CD4-positive, alpha-beta T cell (primary cell): ENCODE results near the gene TUBB4B. TPM values are rescaled to one million over a fixed set of nuclear protein-coding genes. Genes with fewer than 3 reads are reported as not detected.
A peak's percentile ranks its signal among the peaks of the same experiment; 100 is the strongest.

Experiments used
- ATAC-seq: fragments of 200-7000 bp; cut with Tn5 transposase; one replicate; pipeline ENCODE4 v1.10.0; 2022; ENCODE audit warnings: mild to moderate bottlenecking; ENCODE audit not compliant: poor library complexity
- CTCF ChIA-PET: fragments of 350-600 bp; sonication (Branson Sonifier 250); formaldehyde crosslinking; loops from one replicate; lab custom pipeline; 2021; ENCODE audit warnings: antibody characterized with exemption, inconsistent platforms; lab: Charles Lee
- POLR2A ChIA-PET: fragments of 350-600 bp; sonication (Branson Sonifier 250); formaldehyde crosslinking; loops from one replicate; lab custom pipeline; 2021; ENCODE audit warnings: antibody characterized with exemption, inconsistent platforms; lab: Charles Lee
- DNase-seq, 14 experiments: peaks; one replicate each; pipeline ENCODE4 v3.0.0-alpha.2; 2013 to 2020; ENCODE audit warnings: mixed read lengths in 2 of 14
- H3K27ac ChIP-seq, 2 donors: one replicate each; pipeline versions ENCODE4 v1.5.1 to v1.7.0; 2013; ENCODE audit warnings: low read length in 2 of 2, low read depth in 1 of 2, mild to moderate bottlenecking in 1 of 2
- H3K27me3 ChIP-seq, 2 experiments: 1 replicate in 1 of 2; 2 replicates in 1 of 2; pipeline versions ENCODE4 v1.6.1 to v1.7.0; 2013; ENCODE audit warnings: low read length in 2 of 2, control low read depth in 1 of 2, mild to moderate bottlenecking in 1 of 2, moderate library complexity in 1 of 2; ENCODE audit not compliant: insufficient read depth in 2 of 2, control insufficient read depth in 1 of 2
- H3K36me3 ChIP-seq: one replicate; pipeline ENCODE4 v1.6.1; 2013; ENCODE audit warnings: low read length, control low read depth; ENCODE audit not compliant: insufficient read depth
- H3K4me1 ChIP-seq: one replicate; pipeline ENCODE4 v1.6.1; 2013; ENCODE audit warnings: low read length, control low read depth; ENCODE audit not compliant: insufficient read depth
- H3K4me3 ChIP-seq: one replicate; pipeline ENCODE4 v1.5.1; 2013; ENCODE audit warnings: mild to moderate bottlenecking, low read length, moderate library complexity
- H3K9me3 ChIP-seq, 2 experiments: 1 replicate in 1 of 2; 2 replicates in 1 of 2; pipeline versions ENCODE4 v1.6.1 to v1.7.0; 2013; ENCODE audit warnings: low read length in 2 of 2, mild to moderate bottlenecking in 2 of 2, control low read depth in 1 of 2, moderate library complexity in 1 of 2; ENCODE audit not compliant: control insufficient read depth in 1 of 2, insufficient read depth in 1 of 2
- H3K27ac Mint-ChIP-seq: one replicate; pipeline ENCODE4 v1.8.0; 2020; ENCODE audit warnings: mixed read lengths
- H3K27me3 Mint-ChIP-seq: one replicate; pipeline ENCODE4 v1.8.0; 2021; ENCODE audit warnings: mixed read lengths
- H3K36me3 Mint-ChIP-seq: one replicate; pipeline ENCODE4 v1.8.0; 2021; ENCODE audit warnings: low read depth, mixed read lengths
- H3K4me1 Mint-ChIP-seq: one replicate; pipeline ENCODE4 v1.8.0; 2021; ENCODE audit warnings: low read depth, mixed read lengths
- H3K4me3 Mint-ChIP-seq: one replicate; pipeline ENCODE4 v1.8.0; 2020; ENCODE audit warnings: mild to moderate bottlenecking, mixed read lengths
- H3K9me3 Mint-ChIP-seq: one replicate; pipeline ENCODE4 v1.8.0; 2020; ENCODE audit warnings: mixed read lengths
- intact Hi-C, 2 experiments: fragments of 100-400 bp; cut with DNase I in 1 of 2; cut with micrococcal nuclease in 1 of 2; formaldehyde crosslinking; loops; one replicate each; pipeline versions ENCODE4 v1.15.1 to v1.9.0; 2023 to 2025; cut with DNase I, micrococcal nuclease
- total RNA-seq, 174 experiments: library from RNA in 2 of 174; stranded (reverse) in 2 of 174; gene quantifications; one replicate each; pipeline ENCODE4 v1.2.3 and lab custom pipeline; 2021 to 2026
- TF ChIP-seq, protein P1 (sequence below): fragments of 200-600 bp; IDR thresholded peaks from one replicate; pipeline ENCODE4 v1.8.0; 2022; ENCODE audit warnings: antibody characterized with exemption, mild to moderate bottlenecking

The TUBB4B gene
- total RNA-seq, 2 experiments from 2014 or later: 93.8 to 98.2 TPM

DNA sequence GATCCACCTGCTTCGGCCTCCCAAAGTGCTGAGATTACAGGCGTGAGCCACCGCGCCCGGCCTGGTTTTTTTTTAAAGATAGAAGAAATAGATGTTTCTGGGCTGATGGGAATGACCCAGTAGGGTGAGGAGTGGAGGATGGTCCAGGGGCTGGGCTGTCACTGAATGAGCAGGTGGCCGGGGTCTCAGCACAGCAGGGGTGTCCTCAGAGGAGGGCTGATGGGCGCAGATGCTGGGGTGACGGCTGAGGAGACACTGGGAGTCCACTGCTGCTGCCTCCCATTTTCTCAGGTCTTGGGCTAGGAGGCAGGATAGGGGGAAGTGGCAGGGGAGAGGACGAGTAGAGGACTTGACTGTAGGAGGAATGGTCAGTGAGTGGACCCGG lies 34.1 kb downstream of the TUBB4B start:
- Mint-ChIP-seq H3K4me3 (no peak overlapping the region), H3K9me3 (no peaks in the 10 kb centered on the region), H3K27me3 (peaks cover 7% of the 10 kb centered on the region), H3K27ac (no peak overlapping the region), H3K36me3 (peaks cover 6% of the 10 kb centered on the region), H3K4me1 (peaks cover 23% of the 10 kb centered on the region)
- TF ChIP-seq, protein P1, sequence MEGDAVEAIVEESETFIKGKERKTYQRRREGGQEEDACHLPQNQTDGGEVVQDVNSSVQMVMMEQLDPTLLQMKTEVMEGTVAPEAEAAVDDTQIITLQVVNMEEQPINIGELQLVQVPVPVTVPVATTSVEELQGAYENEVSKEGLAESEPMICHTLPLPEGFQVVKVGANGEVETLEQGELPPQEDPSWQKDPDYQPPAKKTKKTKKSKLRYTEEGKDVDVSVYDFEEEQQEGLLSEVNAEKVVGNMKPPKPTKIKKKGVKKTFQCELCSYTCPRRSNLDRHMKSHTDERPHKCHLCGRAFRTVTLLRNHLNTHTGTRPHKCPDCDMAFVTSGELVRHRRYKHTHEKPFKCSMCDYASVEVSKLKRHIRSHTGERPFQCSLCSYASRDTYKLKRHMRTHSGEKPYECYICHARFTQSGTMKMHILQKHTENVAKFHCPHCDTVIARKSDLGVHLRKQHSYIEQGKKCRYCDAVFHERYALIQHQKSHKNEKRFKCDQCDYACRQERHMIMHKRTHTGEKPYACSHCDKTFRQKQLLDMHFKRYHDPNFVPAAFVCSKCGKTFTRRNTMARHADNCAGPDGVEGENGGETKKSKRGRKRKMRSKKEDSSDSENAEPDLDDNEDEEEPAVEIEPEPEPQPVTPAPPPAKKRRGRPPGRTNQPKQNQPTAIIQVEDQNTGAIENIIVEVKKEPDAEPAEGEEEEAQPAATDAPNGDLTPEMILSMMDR: no peak
- ATAC-seq: no peak
- DNase-seq: peak in 1 of 14 experiments; percentile 31
- intact Hi-C loops: no loop called here
- peaks cover 15% of the 10 kb centered on the region for H3K36me3 ChIP-seq
- ChIA-PET CTCF (no interaction called here), POLR2A (no interaction called here)
- H3K27ac ChIP-seq: no peak overlapping the region
- H3K9me3 ChIP-seq: no peaks in the 10 kb centered on the region
- peaks cover 7 to 9% of the 10 kb centered on the region in 2 experiments for H3K27me3 ChIP-seq
- H3K4me1 ChIP-seq: peaks cover 41% of the 10 kb centered on the region
- no peak overlapping the region for H3K4me3 ChIP-seq

DNA sequence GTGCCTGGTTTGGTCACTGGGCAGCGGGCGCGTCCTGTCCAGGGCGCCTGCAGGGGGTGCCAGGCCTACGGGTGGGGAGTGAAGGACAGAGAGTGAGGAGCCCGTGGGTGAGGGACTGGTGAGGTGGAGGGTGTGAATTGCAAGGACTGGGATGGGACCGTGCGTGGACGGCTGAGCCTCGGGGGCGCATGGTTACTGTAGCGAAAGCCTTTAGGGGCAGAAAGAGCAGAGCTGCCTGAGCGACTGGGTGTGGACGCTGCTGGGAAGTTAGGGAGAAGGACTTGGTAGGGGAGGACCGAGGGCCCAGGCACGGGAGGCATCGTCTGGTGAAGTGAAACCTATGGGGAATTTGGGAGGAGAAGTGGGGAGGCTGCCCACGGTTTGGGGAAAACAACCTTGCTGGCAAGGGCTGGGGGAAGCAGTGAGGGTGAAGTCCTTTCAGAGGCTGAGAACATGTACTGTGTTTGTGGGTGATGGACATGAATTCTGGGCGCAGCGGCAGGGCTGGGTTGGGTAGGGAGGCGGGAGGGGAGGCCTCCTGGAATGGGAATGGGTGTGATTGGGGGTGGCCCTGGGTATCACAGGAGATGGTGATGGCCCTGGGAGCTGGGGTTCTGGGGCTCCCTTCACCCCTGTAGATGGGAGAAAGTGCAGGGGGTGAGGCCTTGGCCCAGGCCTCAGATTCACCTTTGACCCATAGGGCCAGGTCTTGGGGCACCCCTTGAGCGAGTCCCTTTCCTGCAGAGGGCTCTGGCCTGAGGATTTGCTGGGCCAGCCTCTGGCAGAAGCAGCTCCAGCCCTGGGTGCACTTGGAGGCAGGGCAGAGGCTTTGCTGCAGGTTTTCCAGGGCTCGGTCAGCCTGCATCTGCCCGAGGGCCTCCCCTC lies 34.7 kb downstream of the TUBB4B start:
- ATAC-seq: no peak

DNA sequence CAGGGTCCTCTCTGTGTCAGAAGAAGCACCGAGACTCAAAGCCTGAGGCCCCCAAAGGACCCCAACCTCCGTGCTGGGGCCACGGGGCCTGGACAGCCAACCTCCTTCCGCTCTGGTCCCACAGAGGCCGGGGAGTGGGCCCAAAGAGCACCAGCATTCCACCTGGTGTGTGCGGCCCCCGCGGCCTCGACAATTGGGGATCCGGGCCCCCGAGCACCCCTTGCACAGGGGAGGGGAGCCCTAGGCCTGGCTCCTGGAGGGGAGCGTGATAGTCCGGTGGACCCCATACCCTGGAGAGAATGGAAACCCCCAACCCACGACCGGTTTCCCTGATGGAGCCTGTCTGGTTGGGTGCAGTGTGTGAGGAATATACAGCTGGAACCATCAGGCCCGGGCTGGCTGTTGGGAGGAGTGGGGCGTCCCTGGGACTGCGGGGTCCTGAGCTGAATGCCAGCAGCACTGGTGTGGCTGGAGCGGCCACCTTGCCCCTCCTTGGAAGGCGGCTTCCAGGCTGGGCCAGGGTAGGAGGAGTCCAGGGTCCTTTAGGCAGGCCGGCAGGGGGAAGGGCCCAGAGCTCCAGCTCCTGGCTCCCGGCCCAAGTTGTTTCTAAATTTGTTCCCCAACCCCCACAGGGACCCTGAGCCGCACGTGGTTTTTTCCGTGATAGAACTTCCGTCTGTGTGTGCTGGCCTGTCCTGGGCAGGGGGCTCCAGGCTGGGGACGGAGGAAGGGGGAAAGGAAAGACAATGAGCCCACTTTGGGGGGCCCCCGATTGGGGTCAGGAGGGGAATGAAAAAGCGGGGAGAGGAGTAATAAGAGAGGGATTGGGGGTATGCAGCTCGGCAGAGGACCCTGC lies 35.6 kb downstream of the TUBB4B start:
- DNase-seq: peak in 1 of 14 experiments; percentile 19
- Mint-ChIP-seq H3K4me3 (peak overlapping the region; percentile 62), H3K4me1 (peaks cover 15% of the 10 kb centered on the region), H3K36me3 (no peaks in the 10 kb centered on the region), H3K27ac (no peak overlapping the region), H3K9me3 (no peaks in the 10 kb centered on the region), H3K27me3 (peaks cover 7% of the 10 kb centered on the region)
- TF ChIP-seq, protein P1: no peak
- ChIA-PET CTCF (no interaction called here), POLR2A (interaction anchor here (0.7 to 2.0 kb wide), 2 partner anchors 25 to 27 kb away, joined by 3 to 6 read pairs; partner anchors contain the start of gene NRARP)
- Histone ChIP-seq H3K9me3 (no peaks in the 10 kb centered on the region), H3K36me3 (peaks cover 15% of the 10 kb centered on the region), H3K4me1 (peaks cover 35% of the 10 kb centered on the region), H3K27ac (no peak overlapping the region), H3K27me3 (peaks cover 9 to 11% of the 10 kb centered on the region in 2 experiments), H3K4me3 (peak overlapping the region; percentile 70)
- intact Hi-C loops: no loop called here
- ATAC-seq: no peak

More for the DNA sequence above, 34.7 kb downstream of the TUBB4B start:
- peaks cover 23% of the 10 kb centered on the region for H3K4me1 Mint-ChIP-seq
- H3K4me1 ChIP-seq: peaks cover 44% of the 10 kb centered on the region
- peaks cover 7% of the 10 kb centered on the region for H3K27me3 Mint-ChIP-seq
- ChIA-PET POLR2A (interaction anchor here (2.0 kb wide), 1 partner anchor 26 kb away, joined by 6 read pairs; the partner anchor contains the start of gene NRARP), CTCF (no interaction called here)
- H3K36me3 Mint-ChIP-seq: peaks cover 6% of the 10 kb centered on the region
- H3K9me3 ChIP-seq: no peaks in the 10 kb centered on the region
- no peaks in the 10 kb centered on the region for H3K9me3 Mint-ChIP-seq
- intact Hi-C loops: no loop called here
- no peak overlapping the region for H3K27ac Mint-ChIP-seq
- H3K27me3 ChIP-seq: peaks cover 9 to 11% of the 10 kb centered on the region in 2 experiments
- peak in 1 of 14 experiments; percentile 30 for DNase-seq
- TF ChIP-seq, protein P1: no peak
- H3K27ac ChIP-seq: no peak overlapping the region
- no peak overlapping the region for H3K4me3 ChIP-seq
- H3K36me3 ChIP-seq: peaks cover 15% of the 10 kb centered on the region
- H3K4me3 Mint-ChIP-seq: no peak overlapping the region
